Hematopoietic multipotent progenitor cell (in vitro differentiated cells): ENCODE results near the gene MRPL54. TPM values are rescaled to one million over a fixed set of nuclear protein-coding genes. Genes with fewer than 3 reads are reported as not detected.

ENCODE experiments used
- DNase-seq, 3 donors: peaks; one replicate each; pipeline ENCODE4 v3.0.0-alpha.2; 2011 to 2015; ENCODE audit warnings: low read depth in 2 of 3, low spot score in 2 of 3
- total RNA-seq: library from RNA; depleted of rRNA; stranded (reverse); fragments of >200 nt; gene quantifications from one replicate; pipeline ENCODE4 v1.2.3, GENCODE V29; 2012

The MRPL54 gene
- total RNA-seq, 1 donor: 42.0 TPM

DNA sequence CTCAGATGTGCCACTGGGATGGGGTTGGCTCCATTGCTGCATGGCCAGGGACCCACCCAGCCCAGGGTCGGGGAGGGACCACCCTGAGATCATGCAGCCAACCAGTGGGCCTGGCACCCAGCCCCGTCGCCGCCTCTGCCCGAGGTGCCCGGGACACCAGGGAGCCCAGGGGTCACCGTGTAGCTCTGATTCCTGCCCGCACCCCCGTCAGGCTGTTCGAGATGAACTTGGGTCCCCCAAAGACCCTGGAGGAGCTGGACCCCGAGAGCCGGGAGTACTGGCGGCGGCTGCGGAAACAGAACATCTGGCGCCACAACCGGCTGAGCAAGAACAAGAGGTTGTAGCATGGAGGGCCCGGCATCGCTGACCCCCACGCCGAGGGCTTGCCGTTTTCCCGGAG is 4.6 kb downstream of the MRPL54 start:
- no peak for DNase-seq

DNA sequence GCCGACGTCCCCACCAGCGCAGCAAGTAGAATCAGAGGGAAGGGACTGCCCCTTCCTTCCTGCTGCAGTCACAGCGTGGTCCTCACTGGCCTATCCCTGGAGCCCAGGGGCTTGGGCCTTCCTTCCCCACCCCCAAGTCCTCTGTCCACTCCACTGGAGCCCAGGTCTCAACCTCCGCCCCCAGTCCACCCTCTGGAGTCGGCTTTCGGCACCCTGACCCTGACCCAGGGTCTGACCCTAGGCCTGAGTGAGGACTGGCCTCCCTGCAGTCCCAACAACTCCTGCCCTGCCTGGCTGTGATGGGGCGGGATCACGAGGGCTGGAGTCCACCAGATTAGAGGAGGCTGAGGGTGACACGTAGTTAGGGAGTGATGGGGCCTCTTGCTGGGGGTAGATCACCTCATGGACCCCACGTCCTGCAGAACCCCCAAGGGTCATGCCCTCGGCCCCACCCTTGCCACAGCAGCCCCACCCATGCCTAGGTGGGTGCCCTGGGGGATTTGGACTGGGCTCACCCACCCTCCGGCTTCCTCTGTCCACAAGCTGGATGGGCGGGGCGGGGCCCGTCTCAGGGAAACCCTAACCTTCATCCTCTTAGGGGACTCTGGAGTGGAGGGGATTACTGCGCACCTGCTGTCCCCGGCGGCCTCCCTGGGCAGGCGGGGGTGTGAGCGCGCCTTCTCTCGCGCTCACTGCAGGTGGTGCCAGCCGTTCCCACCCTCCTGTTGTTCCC is 5.7 kb downstream of the MRPL54 start:
- DNase-seq: no peak

GRCh38 chr19:3768748-3769099 is 6.2 kb downstream of the MRPL54 start:
- no peak for DNase-seq

- no peak for DNase-seq
Measured at GRCh38 chr19:3769494-3769893, 7.0 kb downstream of the MRPL54 start.

- DNase-seq: no peak
Measured at GRCh38 chr19:3770136-3770999, 7.9 kb downstream of the MRPL54 start.

DNA sequence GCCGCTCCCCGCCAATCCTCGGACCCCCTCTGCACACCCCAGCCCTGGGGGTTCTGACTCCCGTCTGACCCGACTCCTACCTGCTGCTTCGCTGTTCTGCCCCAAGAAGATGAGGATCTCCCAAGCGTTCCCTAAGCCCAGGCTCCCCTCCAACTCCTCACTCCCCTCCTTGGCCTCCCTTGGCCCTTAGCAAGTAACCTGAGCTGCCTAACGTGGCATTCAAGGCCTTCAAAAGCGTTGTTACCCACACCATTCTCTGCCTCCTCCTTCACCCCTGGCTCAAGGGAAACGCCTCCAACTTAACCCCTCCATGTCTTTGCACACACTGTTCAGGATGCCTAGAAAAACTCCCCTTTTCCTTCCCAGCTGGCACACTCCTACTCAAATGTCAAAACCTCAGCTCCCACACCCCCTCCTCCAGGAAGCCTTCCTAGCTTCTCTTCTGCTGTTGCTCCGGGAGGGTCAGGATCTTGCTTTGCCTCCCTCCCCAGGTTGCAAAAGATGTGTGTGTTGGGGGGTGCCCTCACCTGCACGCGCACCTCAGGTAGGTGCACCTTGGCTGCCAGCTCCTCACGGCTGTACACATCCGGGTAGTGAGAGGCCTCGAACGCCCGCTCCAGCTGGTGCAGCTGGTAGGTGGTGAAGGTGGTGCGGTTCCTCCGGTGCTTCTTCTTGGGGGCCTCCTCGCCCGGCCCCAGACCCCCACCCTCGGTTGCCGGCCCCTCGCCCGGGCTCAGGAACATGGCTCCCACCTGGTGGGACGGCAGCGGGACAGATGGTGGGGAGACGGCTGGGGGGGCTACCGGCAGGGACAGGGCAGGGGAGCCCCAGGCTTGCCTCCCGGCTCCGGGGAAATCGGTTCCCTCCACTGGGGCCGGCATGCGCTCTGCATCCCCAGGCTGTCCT is 8.8 kb downstream of the MRPL54 start:
- no peak for DNase-seq

DNA sequence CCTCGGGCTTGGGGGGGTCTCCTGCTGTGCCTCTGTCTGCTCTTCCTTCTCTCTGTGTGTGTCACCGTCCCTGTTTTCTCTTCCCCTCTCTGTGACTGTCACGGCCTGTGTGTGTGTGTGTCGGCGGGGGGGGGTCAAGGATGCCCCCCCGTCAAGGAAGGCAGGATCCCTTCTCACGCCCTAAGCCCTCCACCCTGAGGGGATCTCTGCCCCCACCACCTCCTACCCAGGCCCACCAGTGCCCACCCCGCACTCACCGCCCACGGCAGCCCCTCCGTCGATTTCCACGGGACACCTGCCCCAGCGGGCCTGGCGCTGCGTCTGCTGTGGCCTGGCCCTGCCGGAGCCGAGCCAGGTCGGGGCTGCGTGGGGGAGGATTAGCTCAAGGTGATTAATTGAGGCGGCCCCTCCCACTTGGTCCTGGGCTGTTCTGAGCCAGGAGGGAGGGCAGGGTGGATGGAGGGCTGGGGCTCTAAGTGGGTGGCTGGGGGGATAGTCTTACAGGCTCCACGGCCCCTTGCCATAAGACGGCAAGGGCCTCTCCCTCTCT is 9.5 kb downstream of the MRPL54 start, which contains the start of gene RAX2:
Gene RAX2 (minus strand): TSS at position 323 of the 550 bp plus-strand sequence. CDS start 486 bp downstream, outside the sequence.
- DNase-seq: no peak

GRCh38 chr19:3773814-3774515 is 11.5 kb downstream of the MRPL54 start:
- DNase-seq: no peak

DNA sequence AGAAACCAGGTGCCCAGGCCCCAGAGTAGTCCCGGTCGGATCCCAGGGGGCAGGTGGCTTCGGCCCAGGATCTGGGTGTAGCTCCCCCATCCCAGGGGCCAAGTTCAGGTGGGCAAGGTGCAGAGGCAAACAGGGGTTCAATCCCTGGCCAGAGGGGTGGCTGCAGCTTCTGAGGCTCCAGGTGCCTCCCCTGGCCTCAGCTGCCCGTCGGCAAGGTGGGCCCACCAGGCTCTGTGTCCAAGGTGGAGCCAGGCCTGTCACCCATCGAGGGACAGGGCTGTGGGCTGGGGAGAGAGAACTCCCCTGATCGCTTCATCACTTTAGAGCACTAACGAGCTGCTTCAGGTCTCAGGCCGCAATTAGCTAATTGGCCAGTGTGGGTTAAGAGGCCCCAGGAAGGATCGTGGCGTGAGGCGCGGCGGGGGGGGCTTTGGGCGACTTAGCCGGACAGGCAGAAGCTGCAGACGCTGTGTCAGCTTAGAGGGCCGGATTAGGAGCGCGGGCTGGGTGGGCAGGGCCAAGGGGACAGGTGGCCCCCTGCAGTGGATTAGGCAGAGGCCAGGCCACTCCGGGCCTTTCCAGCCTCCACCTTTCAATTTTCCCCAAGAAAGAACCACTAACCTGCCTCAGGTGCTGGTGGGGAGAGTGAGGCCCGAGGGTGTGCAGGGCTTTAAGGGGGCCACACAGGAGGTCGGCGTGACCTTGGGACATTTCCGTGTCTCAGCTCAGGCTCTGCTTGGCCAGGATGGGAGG is 12.3 kb downstream of the MRPL54 start:
- DNase-seq: no peak

- no peak for DNase-seq
Measured at GRCh38 chr19:3775374-3775711, 12.9 kb downstream of the MRPL54 start.

- DNase-seq: no peak
Measured at GRCh38 chr19:3775831-3776230, 13.3 kb downstream of the MRPL54 start.

- no peak for DNase-seq
Measured at GRCh38 chr19:3776479-3777040, 14.1 kb downstream of the MRPL54 start.

DNA sequence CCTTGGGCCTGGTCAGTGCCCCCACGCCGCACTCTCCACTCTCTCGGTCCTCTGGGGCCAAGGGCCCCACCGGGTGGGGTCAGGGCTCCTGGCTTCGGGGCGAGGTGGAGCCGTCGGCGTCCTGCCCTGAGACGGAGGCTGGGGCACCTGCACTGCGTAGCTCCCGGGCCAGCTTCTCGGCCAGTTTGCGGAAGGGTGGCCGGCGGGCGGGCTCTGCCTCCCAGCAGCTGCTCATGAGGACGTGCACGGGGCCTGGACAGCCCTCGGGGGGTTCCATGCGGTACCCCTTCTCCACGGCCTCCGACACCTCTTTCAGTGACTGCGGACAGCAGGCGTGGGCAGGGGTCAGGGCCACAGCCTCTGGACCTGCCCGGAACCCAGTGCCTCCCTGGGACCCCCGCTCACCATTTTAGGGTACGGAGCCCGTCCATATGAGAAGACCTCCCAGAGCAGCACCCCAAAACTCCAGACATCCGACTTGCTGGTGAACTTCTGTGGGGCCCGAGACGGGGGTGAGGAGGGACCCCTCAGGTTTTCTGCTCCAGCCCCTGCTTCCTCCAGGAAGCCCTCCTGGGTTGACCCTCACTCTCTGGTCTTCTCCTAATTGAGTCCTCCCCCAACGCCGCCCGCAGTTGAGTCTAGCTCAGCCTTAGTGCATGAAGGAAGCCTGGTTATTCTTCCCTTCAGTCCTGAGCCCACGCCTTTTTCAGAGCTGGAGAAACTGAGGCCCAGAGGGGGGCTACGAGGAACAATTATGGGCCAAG is 15.8 kb downstream of the MRPL54 start:
- no peak for DNase-seq

- DNase-seq: no peak
Measured at GRCh38 chr19:3778899-3779723, 16.6 kb downstream of the MRPL54 start.

DNA sequence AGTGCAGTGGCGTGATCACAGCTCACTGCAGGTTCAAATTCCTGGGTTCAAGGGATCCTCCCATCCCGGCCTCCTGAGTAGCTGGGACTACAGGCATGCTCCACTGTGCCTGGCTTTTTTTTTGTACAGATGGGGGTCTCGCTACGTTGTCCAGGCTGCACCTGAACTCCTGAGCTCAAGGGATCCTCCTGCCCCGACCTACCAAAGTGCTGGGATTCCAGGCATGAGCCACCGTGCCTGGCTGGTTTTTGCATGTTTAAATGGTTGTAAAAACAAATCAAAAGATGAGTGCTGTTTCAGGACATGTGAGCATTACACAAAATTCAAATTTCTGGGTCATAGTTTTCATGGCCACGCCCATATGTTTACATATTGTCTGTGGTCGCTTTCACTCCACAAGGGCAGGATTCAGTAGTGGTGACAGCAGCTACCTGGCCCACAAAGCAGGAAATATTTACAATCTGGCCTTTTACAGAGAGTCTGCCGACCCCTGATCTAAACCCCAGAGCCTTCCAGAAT is 18.4 kb downstream of the MRPL54 start:
- DNase-seq: no peak

DNA sequence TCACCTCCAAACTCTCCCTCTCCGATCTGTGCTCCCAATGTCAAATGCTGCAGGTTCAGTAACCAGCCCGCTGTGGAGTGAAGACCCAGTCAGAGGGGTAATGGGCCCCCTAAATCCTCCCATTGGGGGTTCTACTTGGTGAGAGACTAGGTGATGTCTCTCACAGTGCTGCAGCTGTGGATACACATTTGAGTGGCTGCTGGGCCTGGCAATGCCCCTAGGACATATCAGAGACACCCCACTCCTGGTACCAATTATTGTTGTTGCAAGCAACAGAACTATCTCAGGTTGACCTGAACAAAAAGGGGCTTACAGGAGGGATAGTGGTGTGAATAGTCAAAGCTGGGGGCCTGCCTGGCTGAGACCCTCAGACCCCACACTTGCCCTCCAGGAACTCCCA is 19.1 kb downstream of the MRPL54 start:
- no peak for DNase-seq

- DNase-seq: no peak
Measured at GRCh38 chr19:3782330-3782729, 19.8 kb downstream of the MRPL54 start.
